ENCODE results near the gene TMEM220. TPM values are rescaled to one million over a fixed set of nuclear protein-coding genes. Genes with fewer than 3 reads are reported as not detected.

Gene TMEM220
- total RNA-seq (2021) (not detected in 2 replicates), Bru-seq, nascent RNA (not detected), BruChase-seq, experiment 1, labeled RNA remaining after a 2-hour chase (not detected), BruChase-seq, experiment 2, labeled RNA remaining after a 6-hour chase (not detected)
- long read RNA-seq, partial matches to known transcripts: 0 of 2 reads
- long read RNA-seq, other reads (novel, unspliced or antisense): 2 of 2 reads

GRCh38 chr17:10729334-10730193 lies at the start of gene TMEM220:
TMEM220 (minus strand) TSS chr17:10730023; CDS start chr17:10729851, 172 bp downstream.
- POLR2A ChIA-PET (ENCODE audit: unreplicated experiment): no interaction called here

DNA sequence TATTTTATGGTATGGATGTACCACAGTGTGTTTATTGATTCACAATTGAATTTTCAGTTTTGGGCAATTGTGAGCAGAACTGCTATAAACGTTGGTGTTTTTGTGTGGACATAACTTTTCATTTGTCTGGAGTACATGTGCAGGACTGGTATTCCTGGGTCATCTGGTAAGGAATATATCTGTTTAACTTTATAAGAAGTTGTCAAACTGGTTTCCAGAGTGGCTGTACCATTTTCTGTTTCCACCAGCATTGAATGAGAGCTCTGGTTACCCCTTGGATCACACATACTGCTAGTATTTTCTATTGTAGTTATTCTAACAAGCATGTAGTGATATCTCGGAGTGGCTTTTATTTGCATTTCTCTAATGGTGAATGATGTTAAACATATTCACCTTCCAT lies 49.8 kb upstream of the TMEM220 start:
- H2AFZ ChIP-seq: no peak overlapping the region
- BruUV-seq (replicated peaks): no TSS peak
- no peaks in the 10 kb centered on the region for H3K9me2 ChIP-seq (ENCODE audit: insufficient read depth)
- TF ChIP-seq EZH2 (IDR thresholded peaks at IDR 0.05; ENCODE audit: low read depth) (no peak), CTCF (conservative IDR thresholded peaks at IDR 0.05) (no peak)
- H3K9me3 ChIP-seq (ENCODE audit: insufficient read depth, low read depth): no peaks in the 10 kb centered on the region
- H3K4me1 ChIP-seq (replicated peaks; ENCODE audit: insufficient read depth): no peaks in the 10 kb centered on the region
- H3K79me2 ChIP-seq (ENCODE audit: low read depth): no peaks in the 10 kb centered on the region
- H3K4me2 ChIP-seq: no peak overlapping the region
- no peaks in the 10 kb centered on the region for H3K27me3 ChIP-seq (ENCODE audit: insufficient read depth, low read depth)
- no peaks in the 10 kb centered on the region for H4K20me1 ChIP-seq (ENCODE audit: insufficient read depth)
- no peak for DNase-seq
- POLR2A ChIA-PET (ENCODE audit: unreplicated experiment): no interaction called here
- no peak overlapping the region for H3K27ac ChIP-seq
- CTCF ChIA-PET: no interaction called here
- no peaks in the 10 kb centered on the region for H3K36me3 ChIP-seq (ENCODE audit: low read depth)
- no peaks in the 10 kb centered on the region for H3F3A ChIP-seq (ENCODE audit: insufficient read depth, low read depth)
- intact Hi-C loops (cut with micrococcal nuclease; ENCODE audit: unreplicated experiment): no loop called here
- H3K4me3 ChIP-seq: no peak overlapping the region

More at GRCh38 chr17:10729334-10730193, at the start of gene TMEM220:
- Histone ChIP-seq H3K27me3 (ENCODE audit: insufficient read depth, low read depth) (peaks cover 33% of the 10 kb centered on the region), H2AFZ (no peak within 1 kb of the TSS), H3K36me3 (ENCODE audit: low read depth) (no peaks in the 10 kb centered on the region), H3F3A (ENCODE audit: insufficient read depth, low read depth) (no peaks in the 10 kb centered on the region), H3K79me2 (ENCODE audit: low read depth) (no peaks in the 10 kb centered on the region), H3K27ac (no peak within 1 kb of the TSS), H4K20me1 (ENCODE audit: insufficient read depth) (no peaks in the 10 kb centered on the region), H3K4me2 (no peak within 1 kb of the TSS), H3K9me2 (ENCODE audit: insufficient read depth) (no peaks in the 10 kb centered on the region), H3K9me3 (ENCODE audit: insufficient read depth, low read depth) (no peaks in the 10 kb centered on the region), H3K4me1 (replicated peaks; ENCODE audit: insufficient read depth) (no peaks in the 10 kb centered on the region), H3K4me3 (no peak within 1 kb of the TSS)
- no peak for DNase-seq
- CTCF ChIA-PET: no interaction called here
- TF ChIP-seq EZH2 (IDR thresholded peaks at IDR 0.05; ENCODE audit: low read depth) (no peak), CTCF (conservative IDR thresholded peaks at IDR 0.05) (no peak)
- BruUV-seq (replicated peaks): no TSS peak
- intact Hi-C loops (cut with micrococcal nuclease; ENCODE audit: unreplicated experiment): loop anchor here (10.0 kb wide), 1 partner anchor 1255 kb away; no protein-coding TSS in a partner anchor

- no TSS peak for BruUV-seq (replicated peaks)
- CTCF ChIA-PET: no interaction called here
- no peak for DNase-seq
- Histone ChIP-seq H3K9me2 (ENCODE audit: insufficient read depth) (no peaks in the 10 kb centered on the region), H3K36me3 (ENCODE audit: low read depth) (no peaks in the 10 kb centered on the region), H3F3A (ENCODE audit: insufficient read depth, low read depth) (no peaks in the 10 kb centered on the region), H3K79me2 (ENCODE audit: low read depth) (no peaks in the 10 kb centered on the region), H3K4me2 (no peak overlapping the region), H3K4me1 (replicated peaks; ENCODE audit: insufficient read depth) (no peaks in the 10 kb centered on the region), H2AFZ (no peak overlapping the region), H3K27ac (no peak overlapping the region), H4K20me1 (ENCODE audit: insufficient read depth) (no peaks in the 10 kb centered on the region), H3K27me3 (ENCODE audit: insufficient read depth, low read depth) (no peaks in the 10 kb centered on the region), H3K4me3 (no peak overlapping the region), H3K9me3 (ENCODE audit: insufficient read depth, low read depth) (no peaks in the 10 kb centered on the region)
- POLR2A ChIA-PET (ENCODE audit: unreplicated experiment): no interaction called here
- TF ChIP-seq CTCF (conservative IDR thresholded peaks at IDR 0.05): no peak
- TF ChIP-seq EZH2 (IDR thresholded peaks at IDR 0.05; ENCODE audit: low read depth): no peak
- intact Hi-C loops (cut with micrococcal nuclease; ENCODE audit: unreplicated experiment): no loop called here
Measured at GRCh38 chr17:10777890-10778289, 48.1 kb upstream of the TMEM220 start.

All from PC-9 (cell line).